HCT116 (cell line): ENCODE results near the gene NCKAP5. TPM values are rescaled to one million over a fixed set of nuclear protein-coding genes. Genes with fewer than 3 reads are reported as not detected.
"Not testable (repeated sequence)": the region's sequence is repeated elsewhere in the genome, so short reads cannot be mapped to it uniquely, and the experiment has no call there.

Experiments used
- ATAC-seq: fragments of 200-7000 bp; cut with Tn5 transposase; 2 replicates; pipeline ENCODE4 v1.9.1; 2020; ENCODE audit warnings: mild to moderate bottlenecking, moderate library complexity
- BruUV-seq: library from RNA; stranded (reverse); fragments of 400-500 nt; replicated peaks from 2 replicates; lab custom pipeline; 2021; lab: Mats Ljungman, UMichigan
- CTCF ChIA-PET: fragments of 300-600 bp; sonication (Branson Sonifier 250); formaldehyde crosslinking; loops from one replicate; lab custom pipeline; 2021; ENCODE audit warnings: antibody characterized with exemption; lab: Charles Lee
- POLR2A ChIA-PET: fragments of 300-600, 350-600 bp; sonication (Branson Sonifier 250); formaldehyde crosslinking; loops from one replicate; lab custom pipeline; 2021; ENCODE audit warnings: antibody characterized with exemption; lab: Charles Lee
- RAD21 ChIA-PET, 2 experiments: fragments of 300-600 bp; sonication (Branson Sonifier 250); formaldehyde crosslinking; loops; one replicate each; lab custom pipeline; 2023; ENCODE audit warnings: low total read pairs in 2 of 2; ENCODE audit not compliant: uncharacterized antibody in 2 of 2, unreplicated experiment in 2 of 2, low non-redundant PET in 1 of 2; lab: Charles Lee
- DNase-seq: peaks from one replicate; pipeline ENCODE4 v3.0.0-alpha.2; 2010; ENCODE audit warnings: low read depth, low spot score
- H2AFZ ChIP-seq: fragments of 200-600 bp; shearing (Covaris generic), sonication (generic); 2 replicates; pipeline ENCODE4 v1.6.1; 2017; ENCODE audit warnings: low read depth, mixed run types, mixed read lengths, antibody characterized with exemption, low read length; ENCODE audit not compliant: poor library complexity, severe bottlenecking
- H3K27ac ChIP-seq: 2 replicates; pipeline ENCODE4 v1.5.1; 2012; ENCODE audit warnings: low read depth, low read length
- H3K27me3 ChIP-seq: fragments of 200-600 bp; sonication (generic); 2 replicates; pipeline ENCODE4 v1.6.1; 2016; ENCODE audit warnings: mixed run types, low read length, mixed read lengths; ENCODE audit not compliant: insufficient read depth
- H3K36me3 ChIP-seq, 2 experiments: fragments of 200-500 bp in 1 of 2; fragments of 200-600 bp in 1 of 2; sonication (Bioruptor generic) in 1 of 2; sonication (generic) in 1 of 2; 2 replicates each; pipeline versions ENCODE4 v1.5.1 to v1.6.1; 2014 to 2016; ENCODE audit warnings: low read length in 2 of 2, inconsistent platforms in 1 of 2, mixed read lengths in 1 of 2, mixed run types in 1 of 2; ENCODE audit not compliant: insufficient read depth in 2 of 2, control insufficient read depth in 1 of 2
- H3K4me1 ChIP-seq, 2 experiments: fragments of 200-600 bp in 1 of 2; sonication (generic) in 1 of 2; 2 replicates each; pipeline versions ENCODE4 v1.5.1 to v1.6.1; 2012 to 2017; ENCODE audit warnings: low read length in 2 of 2, inconsistent platforms in 1 of 2, mild to moderate bottlenecking in 1 of 2, mixed read lengths in 1 of 2, mixed run types in 1 of 2, moderate library complexity in 1 of 2; ENCODE audit not compliant: insufficient read depth in 2 of 2, control insufficient read depth in 1 of 2
- H3K4me2 ChIP-seq: fragments of 200-600 bp; sonication (generic); 2 replicates; pipeline ENCODE4 v1.6.1; 2017; ENCODE audit warnings: mixed run types, low read length, mixed read lengths
- H3K4me3 ChIP-seq, 2 experiments: fragments of 200-600 bp in 1 of 2; sonication (generic) in 1 of 2; replicated peaks in 1 of 2; 2 replicates each; pipeline ENCODE4 v1.5.1; 2011 to 2016; ENCODE audit warnings: low read length in 2 of 2, control low read depth in 1 of 2, low read depth in 1 of 2, mild to moderate bottlenecking in 1 of 2, mixed read lengths in 1 of 2, mixed run types in 1 of 2
- H3K79me2 ChIP-seq: fragments of 200-600 bp; sonication (generic); 2 replicates; pipeline ENCODE4 v1.6.1; 2017; ENCODE audit warnings: mild to moderate bottlenecking, mixed run types, low read length, moderate library complexity, mixed read lengths; ENCODE audit not compliant: insufficient read depth
- H3K9ac ChIP-seq: fragments of 200-600 bp; sonication (generic); 2 replicates; pipeline ENCODE4 v1.6.1; 2016; ENCODE audit warnings: low read length, mixed read lengths
- H3K9me2 ChIP-seq: fragments of 200-600 bp; sonication (generic), shearing (Covaris generic); 2 replicates; pipeline ENCODE4 v1.6.1; 2017; ENCODE audit warnings: mixed run types, mild to moderate bottlenecking, moderate library complexity; ENCODE audit not compliant: insufficient read depth
- H3K9me3 ChIP-seq, 2 experiments: fragments of 200-500 bp in 1 of 2; fragments of 200-600 bp in 1 of 2; sonication (Bioruptor generic) in 1 of 2; sonication (generic) in 1 of 2; 2 replicates each; pipeline ENCODE4 v1.6.1; 2014 to 2017; ENCODE audit warnings: low read length in 2 of 2, mixed read lengths in 2 of 2, inconsistent platforms in 1 of 2, low read depth in 1 of 2, mild to moderate bottlenecking in 1 of 2, mixed run types in 1 of 2, moderate library complexity in 1 of 2; ENCODE audit not compliant: control insufficient read depth in 1 of 2, insufficient read depth in 1 of 2
- H4K20me1 ChIP-seq: fragments of 200-600 bp; sonication (generic), shearing (Covaris generic); 2 replicates; pipeline ENCODE4 v1.6.1; 2017; ENCODE audit warnings: mixed run types, mild to moderate bottlenecking, moderate library complexity; ENCODE audit not compliant: insufficient read depth
- CEBPB ChIP-seq: IDR thresholded peaks from 2 replicates; pipeline ENCODE4 v1.6.1; 2012; ENCODE audit warnings: low read depth
- EZH2 ChIP-seq: fragments of 200-600 bp; sonication (generic); IDR thresholded peaks from 2 replicates; pipeline ENCODE4 v1.6.1; 2017; ENCODE audit warnings: antibody characterized with exemption, mixed run types
- EZH2phosphoT487 ChIP-seq: fragments of 200-600 bp; IDR thresholded peaks from 2 replicates; pipeline ENCODE4 v1.6.1; 2018; ENCODE audit warnings: antibody characterized with exemption, borderline replicate concordance
- POLR2A ChIP-seq: IDR thresholded peaks from 2 replicates; pipeline ENCODE4 v1.7.0; 2011; ENCODE audit warnings: borderline replicate concordance; ENCODE audit not compliant: insufficient read depth, insufficient read length; ENCODE audit errors: extremely low read depth
- REST ChIP-seq: IDR thresholded peaks from 2 replicates; pipeline ENCODE4 v1.6.1; 2012; ENCODE audit warnings: low read depth
- SP1 ChIP-seq: IDR thresholded peaks from 2 replicates; pipeline ENCODE4 v1.6.1; 2012; ENCODE audit warnings: low read depth
- SRF ChIP-seq: IDR thresholded peaks from 2 replicates; pipeline ENCODE4 v1.6.1; 2012; ENCODE audit warnings: low read depth
- ZFX ChIP-seq: fragments of 450-650 bp; IDR thresholded peaks from 2 replicates; pipeline ENCODE4 v1.6.1; 2017
- intact Hi-C: fragments of 100-400 bp; cut with micrococcal nuclease; formaldehyde crosslinking; loops from 2 replicates; pipeline ENCODE4 v1.10.0; 2022
- total RNA-seq: library from RNA; stranded (reverse); gene quantifications from one replicate; pipeline ENCODE4 v1.2.1, GENCODE V29; 2021; ENCODE audit not compliant: unreplicated experiment

NCKAP5 gene
- total RNA-seq, 1 experiment from 2014 or later = 0.30 TPM

DNA sequence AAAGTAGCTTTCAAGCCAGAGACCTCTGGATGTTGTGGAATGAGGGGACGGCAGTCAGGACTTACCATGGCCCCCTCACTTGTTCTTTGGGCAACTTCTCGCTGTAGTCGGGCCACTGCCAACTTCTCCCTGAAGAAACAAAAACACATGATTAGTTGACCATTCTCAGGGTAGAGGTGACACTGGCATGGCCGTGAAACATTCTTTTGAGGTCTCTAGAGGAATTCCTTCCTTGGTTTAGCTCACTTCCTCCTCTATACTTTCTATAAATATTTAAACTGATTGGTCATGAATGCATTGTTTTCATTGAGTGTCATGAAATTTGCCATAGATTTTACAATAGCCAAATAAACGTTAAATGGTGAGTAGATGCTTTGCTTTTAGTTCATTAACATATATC lies 354.6 kb downstream of the NCKAP5 start:
- CTCF ChIA-PET = no interaction called here
- Histone ChIP-seq H3K36me3 (no peaks in the 10 kb centered on the region), H3K9ac (no peak overlapping the region), H3K4me2 (no peak overlapping the region), H2AFZ (no peak overlapping the region), H3K4me3 (no peak overlapping the region), H3K27me3 (no peaks in the 10 kb centered on the region), H3K79me2 (no peaks in the 10 kb centered on the region), H3K9me2 (no peaks in the 10 kb centered on the region), H3K4me1 (no peaks in the 10 kb centered on the region), H3K9me3 (no peaks in the 10 kb centered on the region), H4K20me1 (no peaks in the 10 kb centered on the region), H3K27ac (no peak overlapping the region)
- intact Hi-C loops = no loop called here
- RAD21 ChIA-PET = no interaction called here
- POLR2A ChIA-PET = no interaction called here
- no TSS peak for BruUV-seq
- TF ChIP-seq ZFX (no peak), SP1 (no peak), POLR2A (no peak), CEBPB (no peak), EZH2 (no peak), EZH2phosphoT487 (no peak)
- DNase-seq = no peak
- ATAC-seq = no peak

DNA sequence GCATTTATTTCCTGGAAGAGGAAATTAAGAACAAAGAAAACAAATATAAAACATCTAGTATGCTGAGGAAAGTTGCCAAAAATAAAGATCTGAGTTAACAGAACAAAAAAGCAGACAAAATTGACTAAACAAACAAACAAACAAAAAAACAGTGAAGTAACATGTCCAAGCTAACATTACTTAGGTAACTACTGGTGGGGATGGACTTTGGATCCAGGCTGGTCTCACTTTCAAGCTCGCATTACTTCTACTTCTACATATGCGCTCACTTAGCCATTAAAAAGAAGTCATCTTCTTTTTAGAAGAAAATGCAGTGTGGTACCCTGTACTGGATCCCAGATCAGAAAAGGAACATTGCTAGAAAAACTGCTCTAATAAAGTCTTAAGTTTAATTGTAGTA lies 358.9 kb downstream of the NCKAP5 start:
- POLR2A ChIA-PET = interaction anchor here (0.7 kb wide), 1 partner anchor 27 kb away, joined by 5 read pairs; no protein-coding TSS in a partner anchor
- CTCF ChIA-PET = no interaction called here
- Histone ChIP-seq H3K9me3 (no peaks in the 10 kb centered on the region), H3K27ac (no peak overlapping the region), H3K79me2 (no peaks in the 10 kb centered on the region), H2AFZ (no peak overlapping the region), H3K27me3 (no peaks in the 10 kb centered on the region), H4K20me1 (no peaks in the 10 kb centered on the region), H3K9ac (no peak overlapping the region), H3K36me3 (no peaks in the 10 kb centered on the region), H3K4me2 (no peak overlapping the region), H3K9me2 (no peaks in the 10 kb centered on the region), H3K4me1 (no peaks in the 10 kb centered on the region), H3K4me3 (no peak overlapping the region)
- BruUV-seq = no TSS peak
- intact Hi-C loops = no loop called here
- ATAC-seq (no peak), DNase-seq (no peak)
- RAD21 ChIA-PET = no interaction called here
- no peak for TF ChIP-seq REST
- no peak for TF ChIP-seq SRF

GRCh38 chr2:133206666-133207065 lies 361.6 kb downstream of the NCKAP5 start:
- H4K20me1 ChIP-seq, H3K9ac ChIP-seq, BruUV-seq, H3K4me3 ChIP-seq, H3K4me1 ChIP-seq, intact Hi-C loops, CTCF ChIA-PET, H2AFZ ChIP-seq, POLR2A ChIA-PET, DNase-seq, RAD21 ChIA-PET, H3K27ac ChIP-seq, H3K9me3 ChIP-seq, H3K4me2 ChIP-seq, ATAC-seq, H3K36me3 ChIP-seq, H3K9me2 ChIP-seq, H3K27me3 ChIP-seq, H3K79me2 ChIP-seq: not testable (repeated sequence)
